ENCODE measurements around the gene SH3RF1. TPM values are rescaled to one million over a fixed set of nuclear protein-coding genes. Genes with fewer than 3 reads are reported as not detected.
A peak's percentile ranks its signal among the peaks of the same experiment; 100 is the strongest.

SH3RF1 gene
- total and polyA plus RNA-seq, 4 donors: 1.8 to 7.9 (median 3.5) TPM

- H3K27me3 ChIP-seq (ENCODE audit: control insufficient read depth in 4 of 4, insufficient read depth in 4 of 4, low read length in 3 of 4): no peaks in the 10 kb centered on the region
- DNase-seq (ENCODE audit: low spot score): no peak
- peaks cover 10 to 60% (median 46%) of the 10 kb centered on the region in 4 donors for H3K4me1 ChIP-seq (ENCODE audit: control insufficient read depth in 4 of 4, insufficient read depth in 4 of 4, low read length in 3 of 4)
- H3K27ac ChIP-seq (ENCODE audit: low read depth in 1 of 2, low read length in 2 of 2): peak overlapping the region; percentile 46 to 68
- H3K4me3 ChIP-seq (ENCODE audit: low read depth in 1 of 3, low read length in 3 of 3): no peak overlapping the region
- WGBS: 0% methylated on average over 1 of the region's 1 CpG
- H3K9ac ChIP-seq (ENCODE audit: low read depth in 1 of 2, low read length in 2 of 2): no peak overlapping the region
- H3K36me3 ChIP-seq (ENCODE audit: control insufficient read depth in 4 of 4, insufficient read depth in 3 of 4, low read depth in 1 of 4, low read length in 3 of 4): no peaks in the 10 kb centered on the region
- no peak for TF ChIP-seq HNF4A (conservative IDR thresholded peaks at IDR 0.05)
- no peak for TF ChIP-seq NR2F2 (IDR thresholded peaks at IDR 0.05)
- no peak for TF ChIP-seq FOXA2 (IDR thresholded peaks at IDR 0.05)
- TF ChIP-seq YY1 (IDR thresholded peaks at IDR 0.05): no peak
- no peak for TF ChIP-seq GABPA (IDR thresholded peaks at IDR 0.05 in 1 of 2, conservative IDR thresholded peaks at IDR 0.05 in 1 of 2)
- TF ChIP-seq TAF1 (conservative IDR thresholded peaks at IDR 0.05): no peak
- no peaks in the 10 kb centered on the region for H3K9me3 ChIP-seq (ENCODE audit: control insufficient read depth in 4 of 4, low read length in 3 of 4)
Measured at GRCh38 chr4:169253904-169254303, 16.9 kb downstream of the SH3RF1 start.

DNA sequence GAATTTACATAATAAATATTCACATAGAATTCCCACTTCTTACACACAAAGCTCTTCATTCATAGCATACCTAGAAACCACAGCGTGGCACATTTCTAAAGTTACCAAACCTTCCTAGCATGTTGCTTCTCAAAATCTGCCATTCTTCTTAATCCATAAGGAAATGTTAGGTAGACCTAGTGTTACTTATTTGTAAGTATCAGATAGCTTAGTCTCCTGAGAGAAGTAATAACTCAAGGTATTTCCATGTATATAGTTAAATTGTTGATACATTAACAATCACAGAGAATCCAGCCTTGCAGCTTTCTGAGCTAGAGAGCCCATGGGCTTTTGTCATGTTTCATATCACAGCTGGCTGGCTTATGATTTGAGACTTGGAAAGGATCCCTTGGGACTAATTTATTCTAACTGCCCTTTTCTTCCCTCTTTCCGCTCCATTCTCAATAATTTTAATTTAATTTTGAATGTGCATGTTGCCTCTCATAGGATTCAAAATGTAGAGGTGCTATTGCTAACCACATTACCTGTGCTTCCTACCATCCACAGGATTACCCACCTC, 17.6 kb downstream of the SH3RF1 start:
- no peak for DNase-seq (ENCODE audit: low spot score)
- TF ChIP-seq TAF1 (conservative IDR thresholded peaks at IDR 0.05) (no peak), HNF4G (IDR thresholded peaks at IDR 0.05) (no peak), RXRA (IDR thresholded peaks at IDR 0.05) (no peak), RAD21 (IDR thresholded peaks at IDR 0.05) (no peak), FOXA1 (IDR thresholded peaks at IDR 0.05) (no peak)
- TF ChIP-seq, protein P1, sequence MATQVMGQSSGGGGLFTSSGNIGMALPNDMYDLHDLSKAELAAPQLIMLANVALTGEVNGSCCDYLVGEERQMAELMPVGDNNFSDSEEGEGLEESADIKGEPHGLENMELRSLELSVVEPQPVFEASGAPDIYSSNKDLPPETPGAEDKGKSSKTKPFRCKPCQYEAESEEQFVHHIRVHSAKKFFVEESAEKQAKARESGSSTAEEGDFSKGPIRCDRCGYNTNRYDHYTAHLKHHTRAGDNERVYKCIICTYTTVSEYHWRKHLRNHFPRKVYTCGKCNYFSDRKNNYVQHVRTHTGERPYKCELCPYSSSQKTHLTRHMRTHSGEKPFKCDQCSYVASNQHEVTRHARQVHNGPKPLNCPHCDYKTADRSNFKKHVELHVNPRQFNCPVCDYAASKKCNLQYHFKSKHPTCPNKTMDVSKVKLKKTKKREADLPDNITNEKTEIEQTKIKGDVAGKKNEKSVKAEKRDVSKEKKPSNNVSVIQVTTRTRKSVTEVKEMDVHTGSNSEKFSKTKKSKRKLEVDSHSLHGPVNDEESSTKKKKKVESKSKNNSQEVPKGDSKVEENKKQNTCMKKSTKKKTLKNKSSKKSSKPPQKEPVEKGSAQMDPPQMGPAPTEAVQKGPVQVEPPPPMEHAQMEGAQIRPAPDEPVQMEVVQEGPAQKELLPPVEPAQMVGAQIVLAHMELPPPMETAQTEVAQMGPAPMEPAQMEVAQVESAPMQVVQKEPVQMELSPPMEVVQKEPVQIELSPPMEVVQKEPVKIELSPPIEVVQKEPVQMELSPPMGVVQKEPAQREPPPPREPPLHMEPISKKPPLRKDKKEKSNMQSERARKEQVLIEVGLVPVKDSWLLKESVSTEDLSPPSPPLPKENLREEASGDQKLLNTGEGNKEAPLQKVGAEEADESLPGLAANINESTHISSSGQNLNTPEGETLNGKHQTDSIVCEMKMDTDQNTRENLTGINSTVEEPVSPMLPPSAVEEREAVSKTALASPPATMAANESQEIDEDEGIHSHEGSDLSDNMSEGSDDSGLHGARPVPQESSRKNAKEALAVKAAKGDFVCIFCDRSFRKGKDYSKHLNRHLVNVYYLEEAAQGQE (IDR thresholded peaks at IDR 0.05): no peak
- 87% methylated on average over 2 of the region's 2 CpGs for WGBS
- Histone ChIP-seq H3K27me3 (ENCODE audit: control insufficient read depth in 4 of 4, insufficient read depth in 4 of 4, low read length in 3 of 4) (no peaks in the 10 kb centered on the region), H3K27ac (ENCODE audit: low read depth in 1 of 2, low read length in 2 of 2) (peak overlapping the region; percentile 61 to 68), H3K4me3 (ENCODE audit: low read depth in 1 of 3, low read length in 3 of 3) (no peak overlapping the region), H3K36me3 (ENCODE audit: control insufficient read depth in 4 of 4, insufficient read depth in 3 of 4, low read depth in 1 of 4, low read length in 3 of 4) (no peaks in the 10 kb centered on the region), H3K4me1 (ENCODE audit: control insufficient read depth in 4 of 4, insufficient read depth in 4 of 4, low read length in 3 of 4) (peaks cover 10 to 60% (median 45%) of the 10 kb centered on the region in 4 donors), H3K9ac (ENCODE audit: low read depth in 1 of 2, low read length in 2 of 2) (no peak overlapping the region), H3K9me3 (ENCODE audit: control insufficient read depth in 4 of 4, low read length in 3 of 4) (no peaks in the 10 kb centered on the region)

DNA sequence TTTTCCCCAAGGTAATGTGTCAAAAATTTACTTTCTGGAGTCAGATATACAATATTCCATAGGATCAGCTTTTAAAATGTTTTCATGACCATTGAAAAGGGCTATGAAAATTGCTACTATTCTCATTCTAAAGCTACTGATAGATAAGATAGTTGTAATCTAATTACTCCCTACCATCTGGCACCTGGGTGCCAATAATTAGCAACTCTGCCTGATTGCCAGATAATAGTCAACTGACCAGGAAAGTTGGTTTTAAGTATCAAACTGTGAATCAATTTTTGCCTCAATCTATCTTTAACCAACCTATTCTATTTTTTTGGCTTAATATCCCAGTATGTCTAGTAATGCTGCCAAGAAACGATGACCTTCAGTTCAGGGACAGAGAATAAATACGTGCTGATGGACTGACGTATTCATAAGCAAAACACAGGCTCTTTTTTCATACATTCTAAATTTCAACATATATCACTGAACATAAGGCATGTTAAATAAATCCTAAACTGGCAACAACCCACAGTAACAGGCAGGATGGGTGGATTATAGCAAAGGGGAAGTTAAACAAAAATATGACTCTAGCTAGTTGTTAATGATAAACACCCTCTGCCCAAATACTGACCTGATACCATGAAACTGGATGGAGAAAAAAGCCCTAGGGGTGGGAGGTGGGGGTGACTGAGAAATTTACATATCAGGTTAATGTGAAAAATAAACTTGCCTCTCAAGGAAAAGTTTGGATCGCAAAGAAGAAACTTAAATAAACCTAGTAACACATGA, 18.2 kb downstream of the SH3RF1 start:
- Histone ChIP-seq H3K27ac (ENCODE audit: low read depth in 1 of 2, low read length in 2 of 2) (peak overlapping the region; percentile 61 to 68), H3K9me3 (ENCODE audit: control insufficient read depth in 4 of 4, low read length in 3 of 4) (no peaks in the 10 kb centered on the region), H3K4me1 (ENCODE audit: control insufficient read depth in 4 of 4, insufficient read depth in 4 of 4, low read length in 3 of 4) (peaks cover 10 to 56% (median 43%) of the 10 kb centered on the region in 4 donors), H3K9ac (ENCODE audit: low read depth in 1 of 2, low read length in 2 of 2) (no peak overlapping the region), H3K36me3 (ENCODE audit: control insufficient read depth in 4 of 4, insufficient read depth in 3 of 4, low read depth in 1 of 4, low read length in 3 of 4) (no peaks in the 10 kb centered on the region), H3K4me3 (ENCODE audit: low read depth in 1 of 3, low read length in 3 of 3) (no peak overlapping the region), H3K27me3 (ENCODE audit: control insufficient read depth in 4 of 4, insufficient read depth in 4 of 4, low read length in 3 of 4) (no peaks in the 10 kb centered on the region)
- WGBS: 37% methylated on average over 4 of the region's 4 CpGs
- DNase-seq (ENCODE audit: low spot score): no peak
- peak in 1 of 2 donors; percentile 14 for TF ChIP-seq RAD21 (IDR thresholded peaks at IDR 0.05)
- TF ChIP-seq, protein P2, sequence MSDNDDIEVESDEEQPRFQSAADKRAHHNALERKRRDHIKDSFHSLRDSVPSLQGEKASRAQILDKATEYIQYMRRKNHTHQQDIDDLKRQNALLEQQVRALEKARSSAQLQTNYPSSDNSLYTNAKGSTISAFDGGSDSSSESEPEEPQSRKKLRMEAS (IDR thresholded peaks at IDR 0.05): no peak
- TF ChIP-seq FOXA1 (IDR thresholded peaks at IDR 0.05): no peak
- peak in 1 of 2 donors; percentile 54 for TF ChIP-seq JUND (IDR thresholded peaks at IDR 0.05)
- TF ChIP-seq YY1 (IDR thresholded peaks at IDR 0.05): no peak
- no peak for TF ChIP-seq FOXA2 (IDR thresholded peaks at IDR 0.05)
- no peak for TF ChIP-seq EGR1 (IDR thresholded peaks at IDR 0.05; ENCODE audit: low read depth in 2 of 2)
- TF ChIP-seq RXRA (IDR thresholded peaks at IDR 0.05): peak in 1 of 2 donors; percentile 54
- no peak for TF ChIP-seq CTCF (IDR thresholded peaks at IDR 0.05; ENCODE audit: low read depth, low read length, missing input control)
- TF ChIP-seq GABPA (IDR thresholded peaks at IDR 0.05 in 1 of 2, conservative IDR thresholded peaks at IDR 0.05 in 1 of 2): no peak
- TF ChIP-seq, protein P3, sequence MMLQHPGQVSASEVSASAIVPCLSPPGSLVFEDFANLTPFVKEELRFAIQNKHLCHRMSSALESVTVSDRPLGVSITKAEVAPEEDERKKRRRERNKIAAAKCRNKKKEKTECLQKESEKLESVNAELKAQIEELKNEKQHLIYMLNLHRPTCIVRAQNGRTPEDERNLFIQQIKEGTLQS (IDR thresholded peaks at IDR 0.05): no peak
- TF ChIP-seq HNF4A (conservative IDR thresholded peaks at IDR 0.05): peak; percentile 38 to 53
- TF ChIP-seq SP1 (IDR thresholded peaks at IDR 0.05): no peak
- TF ChIP-seq NR2F2 (IDR thresholded peaks at IDR 0.05): peak; percentile 38

Data from liver (tissue), 9 donors.